ENCODE results near the gene ROCK1.
"Not testable (repeated sequence)": the region's sequence is repeated elsewhere in the genome, so short reads cannot be mapped to it uniquely, and the experiment has no call there.

Gene ROCK1

GRCh38 chr18:20966795-20967194, 144.8 kb downstream of the ROCK1 start:
- Mint-ChIP-seq H3K4me1 (no peaks in the 10 kb centered on the region), H3K4me3 (no peak overlapping the region), H3K27me3 (ENCODE audit: low read depth, poor library complexity) (no peaks in the 10 kb centered on the region), H3K36me3 (ENCODE audit: low read depth) (peaks cover 33% of the 10 kb centered on the region), H3K27ac (no peak overlapping the region), H3K9me3 (no peaks in the 10 kb centered on the region)
- no peak for TF ChIP-seq CTCF (IDR thresholded peaks at IDR 0.05)
- DNase-seq = no peak

GRCh38 chr18:20963027-20963426, 148.6 kb downstream of the ROCK1 start:
- no peaks in the 10 kb centered on the region for H3K4me1 Mint-ChIP-seq
- no peaks in the 10 kb centered on the region for H3K27me3 Mint-ChIP-seq (ENCODE audit: low read depth, poor library complexity)
- H3K4me3 Mint-ChIP-seq = no peak overlapping the region
- DNase-seq = no peak
- no peaks in the 10 kb centered on the region for H3K9me3 Mint-ChIP-seq
- H3K36me3 Mint-ChIP-seq (ENCODE audit: low read depth) = peaks cover 26% of the 10 kb centered on the region
- no peak for TF ChIP-seq CTCF (IDR thresholded peaks at IDR 0.05)
- no peak overlapping the region for H3K27ac Mint-ChIP-seq

DNA sequence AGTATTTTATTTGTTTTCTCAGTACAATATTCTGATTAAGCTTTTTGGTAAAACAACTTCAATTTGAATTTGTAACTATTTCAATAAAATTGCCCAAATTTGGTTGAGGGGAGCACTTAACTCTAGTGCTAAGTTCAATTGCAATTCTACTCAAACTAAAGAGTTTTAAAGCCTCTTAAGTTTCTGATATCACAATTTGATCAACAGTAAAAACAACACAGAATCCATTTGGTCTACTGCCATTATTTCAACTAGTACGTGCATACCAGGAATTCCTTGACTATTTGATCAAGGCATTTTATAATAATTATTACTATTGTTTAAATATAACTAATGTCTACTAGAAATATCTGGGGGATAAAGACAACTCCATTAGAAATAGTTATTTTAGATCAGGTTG, 150.9 kb downstream of the ROCK1 start:
- Mint-ChIP-seq H3K9me3 (peaks cover 4% of the 10 kb centered on the region), H3K36me3 (ENCODE audit: low read depth) (peaks cover 32% of the 10 kb centered on the region), H3K27ac (no peak overlapping the region), H3K4me3 (no peak overlapping the region), H3K4me1 (no peaks in the 10 kb centered on the region), H3K27me3 (ENCODE audit: low read depth, poor library complexity) (no peaks in the 10 kb centered on the region)
- TF ChIP-seq CTCF (IDR thresholded peaks at IDR 0.05) = no peak
- no peak for DNase-seq

- not testable (repeated sequence) for DNase-seq; H3K4me1 Mint-ChIP-seq; H3K27me3 Mint-ChIP-seq (ENCODE audit: low read depth, poor library complexity); H3K9me3 Mint-ChIP-seq; H3K4me3 Mint-ChIP-seq
- peaks cover 12% of the 10 kb centered on the region for H3K36me3 Mint-ChIP-seq (ENCODE audit: low read depth)
- peak overlapping the region; percentile 58 for H3K27ac Mint-ChIP-seq
These were observed 160.8 kb downstream of the ROCK1 start for GRCh38 chr18:20950827-20951226.

All from nephron progenitor cell (in vitro differentiated cells).